BLaER1 treated with 17β-estradiol and CSF1 and Interleukin-3, amounts not matched to agents 10 nM and 100 nM (cell line): ENCODE measurements around the gene CLEC4G.
"Not testable (repeated sequence)": the region's sequence is repeated elsewhere in the genome, so short reads cannot be mapped to it uniquely, and the experiment has no call there.

Experiments used
- H3K27ac ChIP-seq, 11 experiments: shearing (Covaris generic); formaldehyde crosslinking; 2 replicates each; pipeline ENCODE4 v1.8.1; 2022
- H3K27me3 ChIP-seq, 11 experiments: shearing (Covaris generic); formaldehyde crosslinking; 2 replicates each; pipeline ENCODE4 v1.8.1; 2022
- H3K36me3 ChIP-seq, 11 experiments: shearing (Covaris generic); formaldehyde crosslinking; 2 replicates each; pipeline ENCODE4 v1.8.1; 2022
- H3K4me1 ChIP-seq, 10 experiments: shearing (Covaris generic); formaldehyde crosslinking; 2 replicates each; pipeline ENCODE4 v1.8.1; 2022
- H3K4me2 ChIP-seq, 11 experiments: shearing (Covaris generic); formaldehyde crosslinking; 2 replicates each; pipeline ENCODE4 v1.8.1; 2022
- H3K4me3 ChIP-seq, 10 experiments: shearing (Covaris generic); formaldehyde crosslinking; 2 replicates each; pipeline ENCODE4 v1.8.1; 2022
- H3K9ac ChIP-seq, 11 experiments: shearing (Covaris generic); formaldehyde crosslinking; 2 replicates each; pipeline ENCODE4 v1.8.1; 2022
- H3K9me3 ChIP-seq, 11 experiments: shearing (Covaris generic); formaldehyde crosslinking; replicated peaks in 1 of 11; 2 replicates each; pipeline ENCODE4 v1.8.1; 2022
- H4K20me1 ChIP-seq, 11 experiments: shearing (Covaris generic); formaldehyde crosslinking; 2 replicates each; pipeline ENCODE4 v1.8.1; 2022
- Cebpa-rat ChIP-seq, 11 experiments: shearing (Covaris generic); IDR thresholded peaks; 2 replicates each; pipeline ENCODE4 v1.8.1; 2022

CLEC4G gene

GRCh38 chr19:7756258-7756657 lies 24.3 kb upstream of the CLEC4G start:
- Histone ChIP-seq H3K27ac (no peak overlapping the region), H3K4me1 (peaks cover 4 to 25% (median 5%) of the 10 kb centered on the region in 10 experiments; a peak in 16 of 20 replicates), H3K27me3 (no peaks in the 10 kb centered on the region; a peak in 1 of 22 replicates), H3K9me3 (peaks cover 62 to 99% (median 79%) of the 10 kb centered on the region in 11 experiments), H4K20me1 (no peaks in the 10 kb centered on the region), H3K36me3 (peaks cover 0 to 4% (median 0%) of the 10 kb centered on the region in 11 experiments; a peak in 1 of 22 replicates), H3K4me3 (no peak overlapping the region), H3K9ac (no peak overlapping the region), H3K4me2 (no peak overlapping the region)
- no peak for TF ChIP-seq Cebpa-rat (IDR thresholded peaks at IDR 0.05)

GRCh38 chr19:7751157-7751783 lies 19.4 kb upstream of the CLEC4G start:
- Histone ChIP-seq H3K4me2 (peak overlapping the region in 10 of 11 experiments; percentile 1 to 77 (median 31); a peak in 19 of 22 replicates), H3K9ac (no peak overlapping the region), H3K4me3 (no peak overlapping the region), H3K27me3 (peaks cover 0 to 3% (median 0%) of the 10 kb centered on the region in 11 experiments; a peak in 2 of 22 replicates), H3K9me3 (peaks cover 16 to 72% (median 31%) of the 10 kb centered on the region in 11 experiments), H3K27ac (peak overlapping the region in 6 of 11 experiments; percentile 3 to 66 (median 46); a peak in 8 of 22 replicates), H3K4me1 (peaks cover 15 to 72% (median 26%) of the 10 kb centered on the region in 10 experiments; a peak in 19 of 20 replicates), H3K36me3 (no peaks in the 10 kb centered on the region), H4K20me1 (no peaks in the 10 kb centered on the region)
- TF ChIP-seq Cebpa-rat (IDR thresholded peaks at IDR 0.05) = no peak

- Histone ChIP-seq H3K36me3 (peaks cover 0 to 13% (median 0%) of the 10 kb centered on the region in 11 experiments; a peak in 4 of 22 replicates), H3K4me1 (peaks cover 28 to 90% (median 46%) of the 10 kb centered on the region in 10 experiments), H3K9me3 (peaks cover 0 to 47% (median 19%) of the 10 kb centered on the region in 11 experiments; a peak in 20 of 22 replicates), H3K27ac (no peak overlapping the region), H4K20me1 (no peaks in the 10 kb centered on the region), H3K4me3 (no peak overlapping the region), H3K9ac (no peak overlapping the region), H3K4me2 (peak overlapping the region in 2 of 11 experiments; percentile 5 to 77; a peak in 1 of 22 replicates), H3K27me3 (peaks cover 0 to 3% (median 0%) of the 10 kb centered on the region in 11 experiments; a peak in 2 of 22 replicates)
- no peak for TF ChIP-seq Cebpa-rat (IDR thresholded peaks at IDR 0.05)
These were observed 16.8 kb upstream of the CLEC4G start for GRCh38 chr19:7748756-7749155.

- Histone ChIP-seq H3K9me3 (peaks cover 0 to 42% (median 17%) of the 10 kb centered on the region in 11 experiments; a peak in 20 of 22 replicates), H3K9ac (no peak overlapping the region), H3K27me3 (peaks cover 0 to 3% (median 0%) of the 10 kb centered on the region in 11 experiments; a peak in 2 of 22 replicates), H3K4me3 (no peak overlapping the region; a peak in 1 of 20 replicates), H3K4me1 (peaks cover 34 to 91% (median 52%) of the 10 kb centered on the region in 10 experiments), H3K4me2 (peak overlapping the region in 6 of 11 experiments; percentile 49 to 99 (median 78); a peak in 13 of 22 replicates), H3K27ac (peak overlapping the region in 3 of 11 experiments; percentile 61 to 80 (median 68); a peak in 2 of 22 replicates), H3K36me3 (peaks cover 0 to 19% (median 0%) of the 10 kb centered on the region in 11 experiments; a peak in 4 of 22 replicates), H4K20me1 (no peaks in the 10 kb centered on the region; a peak in 1 of 22 replicates)
- no peak for TF ChIP-seq Cebpa-rat (IDR thresholded peaks at IDR 0.05)
These were observed 16.3 kb upstream of the CLEC4G start for GRCh38 chr19:7748171-7748570.

GRCh38 chr19:7746903-7747884 lies 15.3 kb upstream of the CLEC4G start, which contains the start of gene CD209:
Gene CD209, minus strand, starts transcription at chr19:7747534. Its CDS starts 23 bp downstream, at chr19:7747511.
- Histone ChIP-seq H3K9me3 (peaks cover 0 to 32% (median 12%) of the 10 kb centered on the region in 11 experiments; a peak in 16 of 22 replicates), H3K27me3 (peaks cover 0 to 3% (median 0%) of the 10 kb centered on the region in 11 experiments; a peak in 3 of 22 replicates), H3K4me1 (peaks cover 41 to 97% (median 54%) of the 10 kb centered on the region in 10 experiments), H3K4me3 (peak within 1 kb of the TSS in 4 of 10 experiments; percentile 0 to 58 (median 48); a peak in 7 of 20 replicates), H3K27ac (peak within 1 kb of the TSS in 8 of 11 experiments; percentile 4 to 81 (median 63); a peak in 14 of 22 replicates), H4K20me1 (no peaks in the 10 kb centered on the region; a peak in 1 of 22 replicates), H3K9ac (peak within 1 kb of the TSS in 5 of 11 experiments; percentile 14 to 89 (median 41); a peak in 7 of 22 replicates), H3K4me2 (peak within 1 kb of the TSS in 9 of 11 experiments; percentile 31 to 99 (median 73); a peak in 18 of 22 replicates), H3K36me3 (peaks cover 0 to 27% (median 0%) of the 10 kb centered on the region in 11 experiments; a peak in 4 of 22 replicates)
- no peak for TF ChIP-seq Cebpa-rat (IDR thresholded peaks at IDR 0.05)

- H3K4me3 ChIP-seq = peak overlapping the region in 2 of 10 experiments; percentile 55 to 58; a peak in 5 of 20 replicates
- peaks cover 38 to 95% (median 50%) of the 10 kb centered on the region in 10 experiments for H3K4me1 ChIP-seq
- not testable (repeated sequence) for H3K27me3 ChIP-seq, H4K20me1 ChIP-seq
- H3K27ac ChIP-seq = peak overlapping the region in 4 of 11 experiments; percentile 65 to 81 (median 74); a peak in 6 of 22 replicates
- peak overlapping the region in 4 of 11 experiments; percentile 49 to 99 (median 84); a peak in 8 of 22 replicates for H3K4me2 ChIP-seq
- peaks cover 0 to 23% (median 12%) of the 10 kb centered on the region in 11 experiments; a peak in 14 of 22 replicates for H3K9me3 ChIP-seq
- H3K36me3 ChIP-seq = peaks cover 0 to 35% (median 0%) of the 10 kb centered on the region in 11 experiments; a peak in 4 of 22 replicates
- H3K9ac ChIP-seq = peak overlapping the region in 2 of 11 experiments; percentile 84 to 89; a peak in 5 of 22 replicates
These were observed 14.4 kb upstream of the CLEC4G start for GRCh38 chr19:7746306-7746705.

- Histone ChIP-seq H3K4me1 (peaks cover 31 to 95% (median 46%) of the 10 kb centered on the region in 10 experiments), H3K36me3 (peaks cover 0 to 41% (median 0%) of the 10 kb centered on the region in 11 experiments; a peak in 4 of 22 replicates), H3K4me2 (peak overlapping the region; percentile 47 to 99 (median 63)), H4K20me1 (no peaks in the 10 kb centered on the region; a peak in 1 of 22 replicates), H3K27me3 (peaks cover 0 to 2% (median 0%) of the 10 kb centered on the region in 11 experiments; a peak in 2 of 22 replicates), H3K4me3 (peak overlapping the region in 2 of 10 experiments; percentile 55 to 58; a peak in 4 of 20 replicates), H3K9ac (peak overlapping the region in 2 of 11 experiments; percentile 49 to 67; a peak in 2 of 22 replicates), H3K27ac (no peak overlapping the region), H3K9me3 (peaks cover 0 to 11% (median 7%) of the 10 kb centered on the region in 11 experiments; a peak in 10 of 22 replicates)
- TF ChIP-seq Cebpa-rat (IDR thresholded peaks at IDR 0.05) = no peak
These were observed 13.2 kb upstream of the CLEC4G start for GRCh38 chr19:7744871-7745650.
